H1 (cell line): ENCODE measurements around the gene PCDH18. TPM values are rescaled to one million over a fixed set of nuclear protein-coding genes. Genes with fewer than 3 reads are reported as not detected.
"Not testable (repeated sequence)": the region's sequence is repeated elsewhere in the genome, so short reads cannot be mapped to it uniquely, and the experiment has no call there.

Experiments used
- CTCF ChIA-PET: fragments of 300-600 bp; sonication (Branson Sonifier 250); formaldehyde crosslinking; loops from one replicate; lab custom pipeline; 2021; ENCODE audit not compliant: partially characterized antibody; lab: Charles Lee
- POLR2A ChIA-PET: fragments of 300-600 bp; sonication (Branson Sonifier 250); formaldehyde crosslinking; loops from one replicate; lab custom pipeline; 2021; ENCODE audit warnings: inconsistent platforms; ENCODE audit not compliant: partially characterized antibody; lab: Charles Lee
- DNase-seq, 2 experiments: peaks; one replicate each; pipeline versions ENCODE4 v3.0.0 to v3.0.0-alpha.2; 2010 to 2022; ENCODE audit warnings: low spot score in 2 of 2, low read depth in 1 of 2, mixed read lengths in 1 of 2
- FAIRE-seq: peaks from 2 replicates; lab custom pipeline; 2011; peaks lifted over from hg19 to GRCh38; lab: Jason Lieb, UNC
- H2AFZ ChIP-seq: 2 replicates; pipeline ENCODE4 v1.8.1; 2012; ENCODE audit warnings: low read length, inconsistent platforms
- H2AK5ac ChIP-seq: 2 replicates; pipeline ENCODE4 v1.6.1; 2013; ENCODE audit warnings: low read depth, low read length
- H2BK120ac ChIP-seq: replicated peaks from 2 replicates; pipeline ENCODE3; 2013; ENCODE audit warnings: low read depth, low read length, inconsistent platforms
- H2BK12ac ChIP-seq: 2 replicates; pipeline ENCODE4 v1.6.1; 2013; ENCODE audit warnings: low read depth, low read length
- H2BK15ac ChIP-seq: 2 replicates; pipeline ENCODE4 v1.6.1; 2013; ENCODE audit warnings: low read length
- H2BK20ac ChIP-seq: 2 replicates; pipeline ENCODE4 v1.6.1; 2013; ENCODE audit warnings: low read length
- H2BK5ac ChIP-seq: 2 replicates; pipeline ENCODE4 v1.6.1; 2013; ENCODE audit warnings: low read depth, low read length
- H3K14ac ChIP-seq: 2 replicates; pipeline ENCODE4 v1.6.1; 2013; ENCODE audit warnings: inconsistent platforms; ENCODE audit not compliant: insufficient read length
- H3K18ac ChIP-seq: 2 replicates; pipeline ENCODE4 v1.6.1; 2013; ENCODE audit warnings: low read length; ENCODE audit errors: extremely low read depth
- H3K23ac ChIP-seq: 2 replicates; pipeline ENCODE4 v1.6.1; 2013; ENCODE audit warnings: inconsistent platforms; ENCODE audit not compliant: insufficient read length
- H3K23me2 ChIP-seq: 2 replicates; pipeline ENCODE4 v1.6.1; 2013; ENCODE audit warnings: low read depth, low read length
- H3K27ac ChIP-seq: 2 replicates; pipeline ENCODE4 v1.6.1; 2011; ENCODE audit warnings: low read depth, low read length, inconsistent platforms
- H3K27me3 ChIP-seq, 4 experiments: replicated peaks in 1 of 4; 1 replicate in 1 of 4; 2 replicates in 3 of 4; pipeline versions ENCODE4 v1.6.1 to v1.8.1; 2011 to 2013; ENCODE audit warnings: low read length in 3 of 4, mild to moderate bottlenecking in 3 of 4, inconsistent platforms in 2 of 4, mixed read lengths in 2 of 4, moderate library complexity in 1 of 4; ENCODE audit not compliant: control insufficient read depth in 3 of 4, insufficient read depth in 3 of 4; ENCODE audit errors: extremely low read depth in 1 of 4
- H3K36me3 ChIP-seq, 4 experiments: 2 replicates each; pipeline versions ENCODE4 v1.6.1 to v1.8.1; 2011 to 2013; ENCODE audit warnings: mild to moderate bottlenecking in 4 of 4, low read length in 3 of 4, moderate library complexity in 2 of 4, control low read depth in 1 of 4, inconsistent platforms in 1 of 4; ENCODE audit not compliant: insufficient read depth in 4 of 4, control insufficient read depth in 2 of 4
- H3K4ac ChIP-seq: replicated peaks from 2 replicates; pipeline ENCODE3; 2013; ENCODE audit warnings: low read length, low read depth, mixed read lengths, inconsistent platforms; ENCODE audit not compliant: insufficient read length
- H3K4me1 ChIP-seq, 4 experiments: replicated peaks in 1 of 4; 1 replicate in 1 of 4; 2 replicates in 3 of 4; pipeline versions ENCODE4 v1.6.1 to v1.8.1; 2011 to 2013; ENCODE audit warnings: low read length in 3 of 4, inconsistent platforms in 2 of 4, mixed read lengths in 1 of 4; ENCODE audit not compliant: insufficient read depth in 4 of 4, control insufficient read depth in 3 of 4
- H3K4me2 ChIP-seq, 2 experiments: 2 replicates each; pipeline versions ENCODE4 v1.6.1 to v1.8.1; 2011 to 2013; ENCODE audit warnings: low read depth in 2 of 2, low read length in 2 of 2, control low read depth in 1 of 2, inconsistent platforms in 1 of 2, mild to moderate bottlenecking in 1 of 2; ENCODE audit not compliant: insufficient read depth in 1 of 2
- H3K4me3 ChIP-seq, 4 experiments: fragments of 200-600, 300-600 bp in 1 of 4; sonication (generic), shearing (Covaris generic), sonication (Bioruptor Twin) in 1 of 4; 2 replicates each; pipeline versions ENCODE4 v1.5.1 to v1.8.1; 2011 to 2016; ENCODE audit warnings: low read length in 4 of 4, low read depth in 3 of 4, control low read depth in 2 of 4, inconsistent platforms in 2 of 4, mild to moderate bottlenecking in 2 of 4, mixed read lengths in 1 of 4, moderate library complexity in 1 of 4; ENCODE audit not compliant: insufficient read depth in 2 of 4; ENCODE audit errors: extremely low read depth in 1 of 4
- H3K56ac ChIP-seq: replicated peaks from 2 replicates; pipeline ENCODE3; 2013; ENCODE audit warnings: low read depth, mild to moderate bottlenecking, mixed read lengths, low read length, inconsistent platforms; ENCODE audit not compliant: insufficient read length
- H3K79me1 ChIP-seq: 2 replicates; pipeline ENCODE4 v1.6.1; 2013; ENCODE audit warnings: low read depth, low read length, control low read depth
- H3K79me2 ChIP-seq, 2 experiments: 2 replicates each; pipeline versions ENCODE4 v1.6.1 to v1.8.1; 2012 to 2013; ENCODE audit warnings: low read length in 2 of 2, mild to moderate bottlenecking in 2 of 2, inconsistent platforms in 1 of 2; ENCODE audit not compliant: insufficient read depth in 2 of 2, control insufficient read depth in 1 of 2
- H3K9ac ChIP-seq, 4 experiments: replicated peaks in 1 of 4; 1 replicate in 1 of 4; 2 replicates in 3 of 4; pipeline versions ENCODE4 v1.6.1 to v1.8.1; 2011 to 2013; ENCODE audit warnings: low read depth in 3 of 4, low read length in 3 of 4, control low read depth in 2 of 4, mild to moderate bottlenecking in 2 of 4, moderate library complexity in 2 of 4, inconsistent platforms in 1 of 4; ENCODE audit errors: extremely low read depth in 1 of 4
- H3K9me3 ChIP-seq, 2 experiments: 2 replicates each; pipeline versions ENCODE4 v1.6.1 to v1.8.1; 2012 to 2013; ENCODE audit warnings: mild to moderate bottlenecking in 2 of 2, moderate library complexity in 2 of 2, control low read depth in 1 of 2, inconsistent platforms in 1 of 2, low read depth in 1 of 2, low read length in 1 of 2, mixed read lengths in 1 of 2; ENCODE audit not compliant: insufficient read depth in 2 of 2
- H4K20me1 ChIP-seq, 2 experiments: replicated peaks in 1 of 2; 2 replicates each; pipeline versions ENCODE3 to v1.8.1; 2011 to 2013; ENCODE audit warnings: inconsistent platforms in 2 of 2, low read length in 2 of 2, mild to moderate bottlenecking in 1 of 2; ENCODE audit not compliant: insufficient read depth in 2 of 2, control insufficient read depth in 1 of 2
- H4K5ac ChIP-seq: 2 replicates; pipeline ENCODE4 v1.6.1; 2013; ENCODE audit warnings: low read length, low read depth, mixed read lengths, inconsistent platforms; ENCODE audit not compliant: insufficient read length
- H4K8ac ChIP-seq: 2 replicates; pipeline ENCODE4 v1.8.0; 2013; ENCODE audit warnings: mild to moderate bottlenecking, moderate library complexity, low read length, inconsistent platforms; ENCODE audit not compliant: insufficient read depth; ENCODE audit errors: extremely low read depth
- H4K91ac ChIP-seq: replicated peaks from 2 replicates; pipeline ENCODE3; 2013; ENCODE audit warnings: low read length, mixed read lengths, inconsistent platforms; ENCODE audit not compliant: insufficient read length
- CREB1 ChIP-seq: IDR thresholded peaks from 2 replicates; pipeline ENCODE4 v1.6.1; 2012; ENCODE audit warnings: inconsistent platforms
- CTBP2 ChIP-seq: IDR thresholded peaks from 2 replicates; pipeline ENCODE4 v1.7.0; 2011; ENCODE audit warnings: borderline replicate concordance, mild to moderate bottlenecking, moderate library complexity, mixed read lengths, low read length; ENCODE audit not compliant: insufficient read depth, insufficient read length
- JUND ChIP-seq: IDR thresholded peaks from 2 replicates; pipeline ENCODE4 v1.6.1; 2011; ENCODE audit warnings: mild to moderate bottlenecking, improper control_type of control experiment, low read length
- WGBS, 2 experiments: shearing (Covaris generic) in 1 of 2; methylation state at CpG; one replicate each; pipeline versions ENCODE4 v1.1.6 to v1.1.7; 2013 to 2015; ENCODE audit warnings: low lambda C conversion rate in 2 of 2, mixed read lengths in 2 of 2, inconsistent platforms in 1 of 2, low coverage in 1 of 2, missing lambda C conversion rate in 1 of 2; ENCODE audit not compliant: insufficient replicate concordance in 2 of 2, insufficient coverage in 1 of 2, insufficient read length in 1 of 2; ENCODE audit errors: extremely low coverage in 1 of 2, missing lambda C conversion rate in 1 of 2; 5-methylcytosine and 5-hydroxymethylcytosine counted together
- polyA plus RNA-seq, 7 experiments: library from polyadenylated mRNA; depleted of rRNA in 3 of 7; stranded (reverse) in 5 of 7; unstranded in 2 of 7; fragments of >200 nt in 5 of 7; fragments of 200-250 nt in 2 of 7; gene quantifications; 1 replicate in 5 of 7; 2 replicates in 1 of 7; 4 replicates in 1 of 7; pipeline versions ENCODE4 v1.2.1 to v1.2.3, GENCODE V29; 2011 to 2013; ENCODE audit warnings: missing spikeins in 2 of 7, mixed read lengths in 2 of 7
- total RNA-seq: library from RNA; stranded (reverse); fragmentation: NEBNext Ultra II Directional; extraction: Animal tissue kit (Norgen Biotek cat#: 25700); gene quantifications from 2 replicates; pipeline ENCODE4 v1.2.1, GENCODE V29; 2021

Gene PCDH18
- total and polyA plus RNA-seq, 2 of the 8 experiments (the other 6 are each of a cell fraction or from before 2014, with no cell fraction given) = 28.8 to 41.8 TPM

- TF ChIP-seq CTBP2 (no peak), CREB1 (no peak), JUND (no peak)
Measured at GRCh38 chr4:137519406-137519805, 12.9 kb downstream of the PCDH18 start (continued).

- H2BK12ac ChIP-seq, H3K27me3 ChIP-seq, H3K14ac ChIP-seq, H3K23ac ChIP-seq, H3K23me2 ChIP-seq, H2BK5ac ChIP-seq, H2BK20ac ChIP-seq, H4K20me1 ChIP-seq, H2BK120ac ChIP-seq, CTCF ChIA-PET, H2AK5ac ChIP-seq, FAIRE-seq, H3K4me1 ChIP-seq, H3K18ac ChIP-seq, H3K79me1 ChIP-seq, H4K91ac ChIP-seq, H3K79me2 ChIP-seq, H2AFZ ChIP-seq, H3K9ac ChIP-seq, DNase-seq, H3K27ac ChIP-seq, H4K8ac ChIP-seq, H3K4ac ChIP-seq, H4K5ac ChIP-seq, H3K4me3 ChIP-seq, H3K56ac ChIP-seq, H2BK15ac ChIP-seq, H3K4me2 ChIP-seq, H3K9me3 ChIP-seq: not testable (repeated sequence)
- POLR2A ChIA-PET = interaction anchor here (0.7 to 0.8 kb wide), 2 partner anchors 15 to 158 kb away, joined by 3 read pairs; partner anchors contain the start of gene PCDH18
- H3K36me3 ChIP-seq = peaks cover 3 to 24% (median 12%) of the 10 kb centered on the region in 4 experiments; a peak in 6 of 8 replicates
- WGBS, 2 experiments = 97% methylated on average over 3 of the region's 3 CpGs; no CpG with 5 or more reads in 1 of the 2 experiments
Measured at GRCh38 chr4:137517323-137517722, 15.0 kb downstream of the PCDH18 start.
